GM12878 (cell line): ENCODE results near the gene F10. TPM values are rescaled to one million over a fixed set of nuclear protein-coding genes. Genes with fewer than 3 reads are reported as not detected.

Experiments
- ATAC-seq: fragments of 200-7000 bp; cut with Tn5 transposase; 3 replicates; pipeline ENCODE4 v1.9.1; 2020; ENCODE audit warnings: mild to moderate bottlenecking, moderate library complexity
- BruUV-seq: library from RNA; stranded (reverse); fragments of 400-500 nt; replicated peaks from 2 replicates; lab custom pipeline; 2021; lab: Mats Ljungman, UMichigan
- CTCF ChIA-PET: fragments of 300-600 bp; sonication (Branson Sonifier 250); formaldehyde crosslinking; extraction: SDS; loops from one replicate; lab custom pipeline; 2021; ENCODE audit warnings: inconsistent platforms; lab: Yijun Ruan, JAX
- POLR2A ChIA-PET: fragments of 350-600 bp; formaldehyde crosslinking; extraction: SDS; loops from one replicate; lab custom pipeline; 2021; ENCODE audit warnings: inconsistent platforms; lab: Charles Lee
- RAD21 ChIA-PET: fragments of 300-600 bp; sonication (Branson Sonifier 250); formaldehyde crosslinking; loops from one replicate; lab custom pipeline; 2023; ENCODE audit warnings: antibody characterized with exemption; ENCODE audit not compliant: unreplicated experiment; lab: Charles Lee
- SMC1A ChIA-PET: fragments of 300-600 bp; sonication (Branson Sonifier 250); formaldehyde crosslinking; loops from one replicate; lab custom pipeline; 2023; ENCODE audit not compliant: unreplicated experiment, uncharacterized antibody; lab: Charles Lee
- DNase-seq: peaks from one replicate; pipeline ENCODE4 v3.0.0-alpha.2; 2011; ENCODE audit warnings: low read depth, low spot score
- FAIRE-seq: peaks from 3 replicates; lab custom pipeline; 2011; peaks lifted over from hg19 to GRCh38; lab: Jason Lieb, UNC
- H2AFZ ChIP-seq: 2 replicates; pipeline ENCODE4 v1.6.0; 2011; ENCODE audit warnings: low read depth, low read length, control low read depth; ENCODE audit not compliant: control insufficient read depth
- H3K27ac ChIP-seq: 2 replicates; pipeline ENCODE4 v1.5.1; 2011; ENCODE audit warnings: control low read depth; ENCODE audit not compliant: control insufficient read depth, insufficient read depth
- H3K27me3 ChIP-seq, 2 experiments: replicated peaks in 1 of 2; 2 replicates each; pipeline versions ENCODE4 v1.6.0 to v1.6.1; 2011; ENCODE audit warnings: low read length in 1 of 2; ENCODE audit not compliant: control insufficient read depth in 2 of 2, insufficient read depth in 2 of 2
- H3K36me3 ChIP-seq, 2 experiments: 2 replicates each; pipeline ENCODE4 v1.5.1; 2011; ENCODE audit warnings: low read length in 1 of 2; ENCODE audit not compliant: control insufficient read depth in 2 of 2, insufficient read depth in 2 of 2
- H3K4me1 ChIP-seq: 2 replicates; pipeline ENCODE4 v1.6.1; 2011; ENCODE audit warnings: mild to moderate bottlenecking, low read length, moderate library complexity, mixed read lengths; ENCODE audit not compliant: control insufficient read depth, insufficient read depth
- H3K4me2 ChIP-seq: 2 replicates; pipeline ENCODE4 v1.6.0; 2011; ENCODE audit warnings: control low read depth; ENCODE audit not compliant: control insufficient read depth, insufficient read depth
- H3K4me3 ChIP-seq: fragments of 200-600 bp; sonication (generic); 2 replicates; pipeline ENCODE4 v1.5.1; 2016
- H3K79me2 ChIP-seq: 2 replicates; pipeline ENCODE4 v1.6.0; 2011; ENCODE audit warnings: low read length; ENCODE audit not compliant: control insufficient read depth, insufficient read depth
- H3K9ac ChIP-seq: 2 replicates; pipeline ENCODE4 v1.8.0; 2011; ENCODE audit warnings: low read length, control low read depth, mixed read lengths; ENCODE audit not compliant: control insufficient read depth, insufficient read depth
- H3K9me3 ChIP-seq: replicated peaks from 3 replicates; pipeline ENCODE4 v1.5.1; 2011; ENCODE audit warnings: mild to moderate bottlenecking, low read length; ENCODE audit not compliant: control insufficient read depth, insufficient read depth
- H4K20me1 ChIP-seq: 2 replicates; pipeline ENCODE4 v1.6.0; 2011; ENCODE audit not compliant: control insufficient read depth, insufficient read depth
- CBX3 ChIP-seq: fragments of 200-600 bp; sonication (generic); IDR thresholded peaks from 2 replicates; pipeline ENCODE4 v1.6.1; 2016; ENCODE audit warnings: low read depth, borderline replicate concordance
- FOXM1 ChIP-seq: IDR thresholded peaks from 2 replicates; pipeline ENCODE4 v1.6.1; 2012; ENCODE audit warnings: low read depth, mild to moderate bottlenecking, inconsistent platforms, low read length, moderate library complexity
- HCFC1 ChIP-seq: fragments of 150-350 bp; IDR thresholded peaks from 2 replicates; pipeline ENCODE4 v1.6.1; 2014; ENCODE audit warnings: low read length
- JUNB ChIP-seq: IDR thresholded peaks from 2 replicates; pipeline ENCODE4 v1.6.1; 2016; ENCODE audit warnings: antibody characterized with exemption, mild to moderate bottlenecking
- MEF2B ChIP-seq: fragments of 450-650 bp; IDR thresholded peaks from 2 replicates; pipeline ENCODE4 v1.6.1; 2018; ENCODE audit warnings: mild to moderate bottlenecking, moderate library complexity; ENCODE audit not compliant: partially characterized antibody, poor library complexity, severe bottlenecking
- NFXL1 ChIP-seq: fragments of 450-650 bp; IDR thresholded peaks from 2 replicates; pipeline ENCODE4 v1.6.1; 2017; ENCODE audit warnings: antibody characterized with exemption, mild to moderate bottlenecking, borderline replicate concordance
- SMARCA5 ChIP-seq: fragments of 450-650 bp; IDR thresholded peaks from 2 replicates; pipeline ENCODE4 v1.6.1; 2017; ENCODE audit warnings: mild to moderate bottlenecking
- SRF ChIP-seq, 2 experiments: IDR thresholded peaks; 2 replicates each; pipeline ENCODE4 v1.6.1; 2011; ENCODE audit warnings: low read depth in 2 of 2, low read length in 2 of 2, mild to moderate bottlenecking in 1 of 2, moderate library complexity in 1 of 2
- WGBS: methylation state at CpG from one replicate; pipeline ENCODE4 v1.1.6; 2016; ENCODE audit warnings: low lambda C conversion rate; ENCODE audit not compliant: insufficient replicate concordance, insufficient coverage; ENCODE audit errors: missing lambda C conversion rate; 5-methylcytosine and 5-hydroxymethylcytosine counted together
- in situ Hi-C: fragments of 300-500 bp; cut with MboI; formaldehyde crosslinking; loops from 9 replicates; pipeline ENCODE4 v1.14.3; 2018; ENCODE audit warnings: mixed read lengths
- intact Hi-C: fragments of 100-400 bp; cut with micrococcal nuclease; formaldehyde crosslinking; loops from one replicate; pipeline ENCODE4 v1.14.2; 2022; ENCODE audit not compliant: unreplicated experiment
- polyA plus RNA-seq, 11 experiments: library from polyadenylated mRNA; depleted of rRNA in 4 of 11; unstranded in 6 of 11; stranded (reverse) in 5 of 11; fragments of >200 nt; fragmentation: Nextera tagmentation in 4 of 11; fragmentation: Illumina TruSeq in 1 of 11; extraction: Ambion mirVana in 4 of 11; extraction: Trizol in 1 of 11; gene quantifications; 1 replicate in 1 of 11; 2 replicates in 10 of 11; pipeline versions ENCODE4 v1.2.1 to v1.2.3, GENCODE V29; 2011 to 2016; ENCODE audit warnings: inconsistent platforms in 2 of 11, missing spikeins in 2 of 11, low read depth in 1 of 11
- total RNA-seq, 4 experiments: library from RNA; depleted of rRNA in 3 of 4; stranded (reverse); fragments of >200 nt in 3 of 4; fragmentation: Illumina TruSeq in 1 of 4; extraction: Trizol in 1 of 4; gene quantifications; 2 replicates each; pipeline versions ENCODE4 v1.2.1 to v1.2.3, GENCODE V29; 2013 to 2021
- TF ChIP-seq, protein P1 (sequence below): fragments of 450-650 bp; IDR thresholded peaks from 2 replicates; pipeline ENCODE4 v1.6.1; 2018; ENCODE audit warnings: mild to moderate bottlenecking, low read depth, moderate library complexity; ENCODE audit not compliant: partially characterized antibody
- TF ChIP-seq, protein P2 (sequence below): IDR thresholded peaks from 2 replicates; pipeline ENCODE4 v1.6.1; 2012; ENCODE audit warnings: low read length, inconsistent platforms

F10 gene
- total and polyA plus RNA-seq, 10 of the 15 experiments (the other 5 are each of a cell fraction or from before 2014, with no cell fraction given): not detected

DNA sequence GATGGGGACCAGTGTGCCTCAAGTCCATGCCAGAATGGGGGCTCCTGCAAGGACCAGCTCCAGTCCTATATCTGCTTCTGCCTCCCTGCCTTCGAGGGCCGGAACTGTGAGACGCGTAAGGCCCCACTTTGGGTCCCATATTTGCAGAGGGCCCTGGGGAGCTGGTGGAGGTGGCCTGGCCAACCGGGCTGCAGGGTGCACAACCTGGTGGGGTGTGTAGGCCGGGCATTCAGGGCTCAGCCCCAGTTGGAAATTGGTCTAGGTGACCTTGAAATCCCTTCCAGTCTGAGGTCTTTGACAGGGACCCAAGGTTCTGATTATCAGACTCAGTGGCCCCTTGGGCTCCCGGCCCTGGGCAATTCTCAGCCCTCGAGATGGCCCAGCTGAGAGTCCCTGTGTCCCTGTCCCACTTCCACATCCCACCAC, 8.7 kb upstream of the F10 start (continued):
- TF ChIP-seq, protein P1, sequence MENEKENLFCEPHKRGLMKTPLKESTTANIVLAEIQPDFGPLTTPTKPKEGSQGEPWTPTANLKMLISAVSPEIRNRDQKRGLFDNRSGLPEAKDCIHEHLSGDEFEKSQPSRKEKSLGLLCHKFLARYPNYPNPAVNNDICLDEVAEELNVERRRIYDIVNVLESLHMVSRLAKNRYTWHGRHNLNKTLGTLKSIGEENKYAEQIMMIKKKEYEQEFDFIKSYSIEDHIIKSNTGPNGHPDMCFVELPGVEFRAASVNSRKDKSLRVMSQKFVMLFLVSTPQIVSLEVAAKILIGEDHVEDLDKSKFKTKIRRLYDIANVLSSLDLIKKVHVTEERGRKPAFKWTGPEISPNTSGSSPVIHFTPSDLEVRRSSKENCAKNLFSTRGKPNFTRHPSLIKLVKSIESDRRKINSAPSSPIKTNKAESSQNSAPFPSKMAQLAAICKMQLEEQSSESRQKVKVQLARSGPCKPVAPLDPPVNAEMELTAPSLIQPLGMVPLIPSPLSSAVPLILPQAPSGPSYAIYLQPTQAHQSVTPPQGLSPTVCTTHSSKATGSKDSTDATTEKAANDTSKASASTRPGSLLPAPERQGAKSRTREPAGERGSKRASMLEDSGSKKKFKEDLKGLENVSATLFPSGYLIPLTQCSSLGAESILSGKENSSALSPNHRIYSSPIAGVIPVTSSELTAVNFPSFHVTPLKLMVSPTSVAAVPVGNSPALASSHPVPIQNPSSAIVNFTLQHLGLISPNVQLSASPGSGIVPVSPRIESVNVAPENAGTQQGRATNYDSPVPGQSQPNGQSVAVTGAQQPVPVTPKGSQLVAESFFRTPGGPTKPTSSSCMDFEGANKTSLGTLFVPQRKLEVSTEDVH: no peak

DNA sequence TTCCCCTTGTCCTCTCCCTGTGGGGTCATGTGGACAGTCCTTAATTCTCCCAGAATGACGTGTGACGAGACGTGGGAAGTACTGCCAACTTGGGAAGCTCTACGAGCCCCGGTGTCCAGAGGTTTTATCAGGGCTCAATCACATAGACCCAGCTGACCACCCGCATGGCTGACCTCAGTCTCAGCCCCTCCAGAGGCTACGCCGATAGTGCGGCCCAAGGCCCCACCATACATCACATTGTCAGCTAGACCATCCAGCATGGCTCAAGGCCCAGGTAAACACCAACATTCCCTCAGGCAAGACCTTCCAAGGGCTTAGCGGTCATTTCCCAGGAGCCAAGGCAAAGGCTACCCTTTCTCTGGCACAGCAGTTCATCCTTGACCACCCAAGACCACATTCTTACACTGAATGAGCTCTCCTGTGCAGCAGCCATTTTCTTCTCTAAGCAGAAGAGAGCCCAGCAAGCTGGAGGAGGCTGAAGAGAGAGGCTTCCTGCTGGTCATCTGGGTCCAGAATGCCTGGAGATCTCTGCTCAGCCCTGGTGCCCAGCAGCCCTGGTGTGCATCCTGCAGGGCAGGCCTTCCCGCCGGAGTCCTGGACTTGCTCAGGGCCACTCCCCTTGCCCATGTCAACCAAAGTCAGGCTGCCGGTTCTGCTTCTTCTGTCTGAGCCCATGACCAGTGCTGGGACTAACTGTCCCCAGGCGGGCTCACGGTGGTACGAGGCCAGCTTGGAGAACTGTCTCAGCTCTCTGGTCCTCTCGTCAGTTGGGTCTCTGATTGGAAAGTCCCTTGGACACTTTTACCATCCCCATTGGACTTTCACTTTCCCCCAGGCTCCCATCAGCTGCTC, 7.9 kb upstream of the F10 start:
- Histone ChIP-seq H3K4me3 (no peak overlapping the region), H3K36me3 (no peaks in the 10 kb centered on the region), H3K9me3 (no peaks in the 10 kb centered on the region; the same call in 2 of the 3 replicates), H3K27me3 (no peaks in the 10 kb centered on the region), H3K79me2 (no peaks in the 10 kb centered on the region), H3K4me1 (no peaks in the 10 kb centered on the region), H4K20me1 (no peaks in the 10 kb centered on the region), H2AFZ (no peak overlapping the region), H3K27ac (no peak overlapping the region), H3K9ac (no peak overlapping the region), H3K4me2 (no peak overlapping the region)
- in situ Hi-C loops (no loop called here), intact Hi-C loops (no loop called here)
- BruUV-seq: no TSS peak
- RAD21 ChIA-PET: no interaction called here
- ATAC-seq: no peak
- SMC1A ChIA-PET: interaction anchor here (0.6 kb wide), 1 partner anchor 67 kb away, joined by 3 read pairs; no protein-coding TSS in a partner anchor
- no peak for DNase-seq
- FAIRE-seq: no peak
- POLR2A ChIA-PET: no interaction called here
- WGBS: 48% methylated on average over 17 of the region's 17 CpGs
- TF ChIP-seq JUNB (no peak), SRF (IDR thresholded peaks at IDR 0.05; ENCODE audit: low read depth in 2 of 2, low read length in 2 of 2) (no peak), CBX3 (no peak), HCFC1 (no peak), NFXL1 (no peak), SMARCA5 (no peak), FOXM1 (no peak), MEF2B (no peak)
- TF ChIP-seq, protein P2, sequence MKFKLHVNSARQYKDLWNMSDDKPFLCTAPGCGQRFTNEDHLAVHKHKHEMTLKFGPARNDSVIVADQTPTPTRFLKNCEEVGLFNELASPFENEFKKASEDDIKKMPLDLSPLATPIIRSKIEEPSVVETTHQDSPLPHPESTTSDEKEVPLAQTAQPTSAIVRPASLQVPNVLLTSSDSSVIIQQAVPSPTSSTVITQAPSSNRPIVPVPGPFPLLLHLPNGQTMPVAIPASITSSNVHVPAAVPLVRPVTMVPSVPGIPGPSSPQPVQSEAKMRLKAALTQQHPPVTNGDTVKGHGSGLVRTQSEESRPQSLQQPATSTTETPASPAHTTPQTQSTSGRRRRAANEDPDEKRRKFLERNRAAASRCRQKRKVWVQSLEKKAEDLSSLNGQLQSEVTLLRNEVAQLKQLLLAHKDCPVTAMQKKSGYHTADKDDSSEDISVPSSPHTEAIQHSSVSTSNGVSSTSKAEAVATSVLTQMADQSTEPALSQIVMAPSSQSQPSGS: no peak
- CTCF ChIA-PET: no interaction called here
